DOHH2 (cell line): ENCODE results near the gene GIGYF1.
"Not testable (repeated sequence)": the region's sequence is repeated elsewhere in the genome, so short reads cannot be mapped to it uniquely, and the experiment has no call there.

Experiments used
- H3F3A ChIP-seq: fragments of 200-600 bp; sonication (generic), shearing (Covaris generic); 2 replicates; pipeline ENCODE4 v1.6.0; 2016; ENCODE audit warnings: antibody characterized with exemption, mild to moderate bottlenecking; ENCODE audit not compliant: control insufficient read depth, insufficient read depth
- H3K27ac ChIP-seq: fragments of 200-600 bp; sonication (generic); 2 replicates; pipeline ENCODE4 v1.5.1; 2014; ENCODE audit warnings: low read depth, mild to moderate bottlenecking, low read length, moderate library complexity
- H3K27me3 ChIP-seq: fragments of 200-600 bp; sonication (generic); 2 replicates; pipeline ENCODE4 v1.6.1; 2014; ENCODE audit warnings: mild to moderate bottlenecking, low read length, mixed read lengths; ENCODE audit not compliant: control insufficient read depth
- H3K36me3 ChIP-seq: fragments of 200-600 bp; sonication (generic); 2 replicates; pipeline ENCODE4 v1.6.1; 2014; ENCODE audit warnings: mild to moderate bottlenecking, low read length, moderate library complexity, mixed read lengths; ENCODE audit not compliant: control insufficient read depth
- H3K4me1 ChIP-seq: fragments of 200-600 bp; sonication (generic); 2 replicates; pipeline ENCODE4 v1.6.1; 2014; ENCODE audit warnings: mild to moderate bottlenecking, low read length, mixed read lengths; ENCODE audit not compliant: control insufficient read depth
- H3K4me2 ChIP-seq: fragments of 200-600 bp; sonication (generic); 2 replicates; pipeline ENCODE4 v1.6.0; 2014; ENCODE audit warnings: mild to moderate bottlenecking, low read length, moderate library complexity
- H3K4me3 ChIP-seq: fragments of 200-600 bp; sonication (generic); 2 replicates; pipeline ENCODE4 v1.5.1; 2014; ENCODE audit warnings: mild to moderate bottlenecking, low read length, mixed read lengths
- H3K79me2 ChIP-seq: fragments of 200-600 bp; sonication (generic); 2 replicates; pipeline ENCODE4 v1.6.1; 2014; ENCODE audit warnings: mild to moderate bottlenecking, low read length, mixed read lengths; ENCODE audit not compliant: control insufficient read depth
- H3K9me2 ChIP-seq: fragments of 200-600 bp; sonication (generic); replicated peaks from 2 replicates; pipeline ENCODE4 v1.6.1; 2014; ENCODE audit warnings: mild to moderate bottlenecking, low read length, mixed read lengths; ENCODE audit not compliant: control insufficient read depth
- H3K9me3 ChIP-seq: fragments of 200-600 bp; sonication (generic); 2 replicates; pipeline ENCODE4 v1.6.1; 2014; ENCODE audit warnings: antibody characterized with exemption, low read length, mixed read lengths; ENCODE audit not compliant: control insufficient read depth, insufficient read depth
- H4K20me1 ChIP-seq: fragments of 200-600 bp; sonication (generic); 2 replicates; pipeline ENCODE4 v1.6.0; 2014; ENCODE audit warnings: low read depth, mild to moderate bottlenecking, antibody characterized with exemption, low read length, moderate library complexity; ENCODE audit not compliant: control insufficient read depth, insufficient read depth
- CTCF ChIP-seq: fragments of 200-600 bp; sonication (generic); IDR thresholded peaks from one replicate; pipeline ENCODE4 v1.5.1; 2014; ENCODE audit warnings: antibody characterized with exemption, mild to moderate bottlenecking, low read depth, low read length; ENCODE audit not compliant: poor library complexity, severe bottlenecking
- EZH2phosphoT487 ChIP-seq: fragments of 200-600 bp; sonication (generic); IDR thresholded peaks from 2 replicates; pipeline ENCODE4 v1.6.1; 2017; ENCODE audit warnings: borderline replicate concordance, mild to moderate bottlenecking, antibody characterized with exemption, low read length, moderate library complexity, mixed read lengths

Gene GIGYF1

GRCh38 chr7:100728196-100728595 is 34.1 kb upstream of the GIGYF1 start:
- no peak overlapping the region for H3K4me2 ChIP-seq
- peaks cover 24% of the 10 kb centered on the region for H3K4me1 ChIP-seq
- peaks cover 41% of the 10 kb centered on the region for H3K27me3 ChIP-seq
- H3K36me3 ChIP-seq, result no peaks in the 10 kb centered on the region
- no peaks in the 10 kb centered on the region for H3K9me3 ChIP-seq
- no peaks in the 10 kb centered on the region for H3K9me2 ChIP-seq
- H3K79me2 ChIP-seq, result no peaks in the 10 kb centered on the region
- H4K20me1 ChIP-seq, result no peaks in the 10 kb centered on the region
- H3F3A ChIP-seq, result no peaks in the 10 kb centered on the region
- TF ChIP-seq EZH2phosphoT487 (no peak), CTCF (no peak)
- no peak overlapping the region for H3K27ac ChIP-seq
- no peak overlapping the region for H3K4me3 ChIP-seq

- Histone ChIP-seq H3K9me2 (no peaks in the 10 kb centered on the region), H3K27me3 (peaks cover 45% of the 10 kb centered on the region), H3K27ac (no peak overlapping the region), H3F3A (no peaks in the 10 kb centered on the region), H3K36me3 (no peaks in the 10 kb centered on the region), H3K79me2 (no peaks in the 10 kb centered on the region), H4K20me1 (no peaks in the 10 kb centered on the region), H3K4me3 (no peak overlapping the region), H3K9me3 (no peaks in the 10 kb centered on the region), H3K4me1 (peaks cover 13% of the 10 kb centered on the region), H3K4me2 (no peak overlapping the region)
- TF ChIP-seq EZH2phosphoT487, result no peak
- TF ChIP-seq CTCF, result no peak
These were observed 33.1 kb upstream of the GIGYF1 start for GRCh38 chr7:100726996-100727761.

- not testable (repeated sequence) for H3K27ac ChIP-seq
These were observed 30.3 kb upstream of the GIGYF1 start for GRCh38 chr7:100724364-100724763.

GRCh38 chr7:100723732-100724275 is 29.8 kb upstream of the GIGYF1 start:
- H3K4me3 ChIP-seq, result no peak overlapping the region
- no peaks in the 10 kb centered on the region for H3F3A ChIP-seq
- no peaks in the 10 kb centered on the region for H3K9me3 ChIP-seq
- H3K27me3 ChIP-seq, result peaks cover 62% of the 10 kb centered on the region
- no peaks in the 10 kb centered on the region for H3K9me2 ChIP-seq
- no peaks in the 10 kb centered on the region for H3K79me2 ChIP-seq
- TF ChIP-seq EZH2phosphoT487 (no peak), CTCF (no peak)
- H3K4me2 ChIP-seq, result no peak overlapping the region
- H3K36me3 ChIP-seq, result no peaks in the 10 kb centered on the region
- H4K20me1 ChIP-seq, result no peaks in the 10 kb centered on the region
- H3K27ac ChIP-seq, result no peak overlapping the region
- H3K4me1 ChIP-seq, result peaks cover 6% of the 10 kb centered on the region

More at GRCh38 chr7:100724364-100724763, 30.3 kb upstream of the GIGYF1 start:
- H3K4me1 ChIP-seq, H3F3A ChIP-seq, H3K79me2 ChIP-seq, H3K36me3 ChIP-seq, H4K20me1 ChIP-seq, H3K4me2 ChIP-seq, H3K9me3 ChIP-seq, H3K9me2 ChIP-seq, H3K4me3 ChIP-seq: not testable (repeated sequence)
- H3K27me3 ChIP-seq, result peaks cover 62% of the 10 kb centered on the region
